K562 (cell line): ENCODE measurements around the gene FOXP4. TPM values are rescaled to one million over a fixed set of nuclear protein-coding genes. Genes with fewer than 3 reads are reported as not detected.

Source experiments
- BACH1 ChIP-seq: fragments of 200-800 bp; sonication (Bioruptor generic); IDR thresholded peaks from 2 replicates; pipeline ENCODE4 v1.6.1; 2016; ENCODE audit warnings: missing genetic modification characterization, missing compliant biosample characterization
- CBX3 ChIP-seq, 2 experiments: IDR thresholded peaks; 1 replicate in 1 of 2; 2 replicates in 1 of 2; pipeline ENCODE4 v1.6.1; 2012; ENCODE audit warnings: inconsistent platforms in 2 of 2, low read length in 2 of 2, borderline replicate concordance in 1 of 2, control low read depth in 1 of 2
- CSDE1 ChIP-seq, 2 experiments: fragments of 450-650 bp; IDR thresholded peaks; 2 replicates each; pipeline ENCODE4 v1.6.1; 2016; ENCODE audit warnings: mild to moderate bottlenecking in 1 of 2
- JUND ChIP-seq, 2 experiments: IDR thresholded peaks; 2 replicates in 1 of 2; 3 replicates in 1 of 2; pipeline ENCODE4 v1.6.1; 2011; ENCODE audit warnings: borderline replicate concordance in 2 of 2, low read depth in 2 of 2, low read length in 2 of 2, improper control_type of control experiment in 1 of 2, missing biosample characterization in 1 of 2, missing genetic modification characterization in 1 of 2, missing genetic modification reagents in 1 of 2
- KDM1A ChIP-seq, 2 experiments: fragments of 450-650 bp; IDR thresholded peaks; 2 replicates each; pipeline ENCODE4 v1.6.1; 2016; ENCODE audit warnings: mild to moderate bottlenecking in 2 of 2
- MLX ChIP-seq, 2 experiments: fragments of 450-650 bp in 1 of 2; sonication (generic) in 1 of 2; formaldehyde crosslinking; conservative IDR thresholded peaks; 2 replicates each; pipeline versions ENCODE4 v1.4.0 to v1.8.1; 2020 to 2022; ENCODE audit warnings: mild to moderate bottlenecking in 1 of 2, missing genetic modification reagents in 1 of 2
- NFE2 ChIP-seq: IDR thresholded peaks from 2 replicates; pipeline ENCODE4 v1.6.1; 2014; ENCODE audit warnings: antibody characterized with exemption, low read depth
- SIN3B ChIP-seq: fragments of 450-650 bp; IDR thresholded peaks from 2 replicates; pipeline ENCODE4 v1.6.1; 2017; ENCODE audit warnings: low read depth, mild to moderate bottlenecking, moderate library complexity
- TAF9B ChIP-seq: fragments of 450-650 bp; IDR thresholded peaks from 2 replicates; pipeline ENCODE4 v1.6.1; 2018; ENCODE audit warnings: mild to moderate bottlenecking; ENCODE audit not compliant: partially characterized antibody
- TCF7L2 ChIP-seq: fragments of 150-350 bp; IDR thresholded peaks from 2 replicates; pipeline ENCODE4 v1.6.1; 2016; ENCODE audit warnings: low read depth, mild to moderate bottlenecking, low read length, moderate library complexity
- YY1 ChIP-seq, 3 experiments: IDR thresholded peaks; 2 replicates each; pipeline ENCODE4 v1.6.1; 2011; ENCODE audit warnings: low read length in 2 of 3, mild to moderate bottlenecking in 2 of 3, moderate library complexity in 2 of 3, borderline replicate concordance in 1 of 3, control low read depth in 1 of 3, low read depth in 1 of 3; ENCODE audit not compliant: insufficient read depth in 3 of 3, insufficient replicate concordance in 2 of 3, control insufficient read depth in 1 of 3, insufficient read length in 1 of 3; ENCODE audit errors: extremely low read depth in 1 of 3
- ZFP36 ChIP-seq: fragments of 150-350 bp; IDR thresholded peaks from 2 replicates; pipeline ENCODE4 v1.6.1; 2018; ENCODE audit warnings: low read length, low read depth; ENCODE audit not compliant: partially characterized antibody
- ZNF311 ChIP-seq: fragments of 250-450 bp; sonication (Bioruptor Pico); IDR thresholded peaks from 2 replicates; pipeline ENCODE4 v1.4.0; 2020; ENCODE audit warnings: mild to moderate bottlenecking, moderate library complexity
- ZNF444 ChIP-seq: fragments of 250-450 bp; sonication (Bioruptor Pico); IDR thresholded peaks from 2 replicates; pipeline ENCODE4 v1.4.0; 2020; ENCODE audit warnings: mild to moderate bottlenecking, moderate library complexity
- ZNF583 ChIP-seq: fragments of 250-450 bp; sonication (Bioruptor Pico); IDR thresholded peaks from 2 replicates; pipeline ENCODE4 v1.4.0; 2020
- ZNF699 ChIP-seq: fragments of 250-450 bp; sonication (Bioruptor Pico); IDR thresholded peaks from 2 replicates; pipeline ENCODE4 v1.8.0; 2021; ENCODE audit warnings: mild to moderate bottlenecking, moderate library complexity; ENCODE audit not compliant: insufficient replicate concordance
- polyA plus RNA-seq, 8 experiments: library from polyadenylated mRNA; depleted of rRNA in 4 of 8; stranded (reverse) in 5 of 8; unstranded in 3 of 8; fragments of >200 nt; fragmentation: Nextera tagmentation in 2 of 8; fragmentation: Illumina TruSeq in 1 of 8; extraction: Ambion mirVana in 2 of 8; extraction: Trizol in 1 of 8; gene quantifications; 2 replicates each; pipeline versions ENCODE4 v1.2.1 to v1.2.3, GENCODE V29; 2011 to 2014; ENCODE audit warnings: inconsistent platforms in 1 of 8, missing spikeins in 1 of 8
- total RNA-seq, 7 experiments: library from RNA; depleted of rRNA in 6 of 7; stranded (reverse); fragments of >200 nt in 6 of 7; fragmentation: Illumina TruSeq in 2 of 7; extraction: Trizol in 2 of 7; gene quantifications; 2 replicates each; pipeline versions ENCODE4 v1.2.1 to v1.2.3, GENCODE V29; 2011 to 2021; ENCODE audit warnings: low replicate concordance in 1 of 7
- TF ChIP-seq, protein P1 (sequence below): fragments of 250-450 bp; sonication (Bioruptor Pico); IDR thresholded peaks from 2 replicates; pipeline ENCODE4 v1.5.0; 2022; ENCODE audit warnings: mild to moderate bottlenecking
- TF ChIP-seq, protein P2 (sequence below): fragments of 450-650 bp; formaldehyde crosslinking; IDR thresholded peaks from 2 replicates; pipeline ENCODE4 v1.4.0; 2020; ENCODE audit warnings: mild to moderate bottlenecking, moderate library complexity
- TF ChIP-seq, protein P3 (sequence below): fragments of 150-350 bp; conservative IDR thresholded peaks from 2 replicates; pipeline ENCODE4 v1.6.1; 2014; ENCODE audit warnings: low read length

The FOXP4 gene
- total and polyA plus RNA-seq, 9 of the 15 experiments (the other 6 are each of a cell fraction or from before 2014, with no cell fraction given): 0.11 to 29.4 (median 2.3) TPM

GRCh38 chr6:41536795-41537758 is 9.1 kb upstream of the FOXP4 start (continued):
- TF ChIP-seq KDM1A (IDR thresholded peaks at IDR 0.05) (no peak), ZNF444 (CRISPR knock-in tag) (no peak), JUND (IDR thresholded peaks at IDR 0.05; ENCODE audit: borderline replicate concordance, low read depth, low read length) (no peak), JUND (tag; IDR thresholded peaks at IDR 0.05; ENCODE audit: borderline replicate concordance, low read depth, low read length) (peak; percentile 29; the same call in 1 of the 3 replicates), ZNF699 (no peak), ZNF311 (CRISPR knock-in tag) (no peak), CBX3 (IDR thresholded peaks at IDR 0.05; ENCODE audit: borderline replicate concordance in 1 of 2, low read length in 2 of 2) (no peak), MLX (CRISPR knock-in tag; conservative IDR thresholded peaks at IDR 0.05) (no peak), NFE2 (no peak), CSDE1 (IDR thresholded peaks at IDR 0.05) (no peak), TAF9B (no peak), BACH1 (tag) (no peak), TCF7L2 (no peak), ZFP36 (no peak), SIN3B (no peak), YY1 (IDR thresholded peaks at IDR 0.05; ENCODE audit: borderline replicate concordance in 1 of 3, control insufficient read depth in 1 of 3, extremely low read depth in 1 of 3, insufficient read depth in 3 of 3, insufficient read length in 1 of 3, insufficient replicate concordance in 2 of 3, low read depth in 1 of 3, low read length in 2 of 3) (no peak), ZNF583 (no peak)
- TF ChIP-seq, protein P1, sequence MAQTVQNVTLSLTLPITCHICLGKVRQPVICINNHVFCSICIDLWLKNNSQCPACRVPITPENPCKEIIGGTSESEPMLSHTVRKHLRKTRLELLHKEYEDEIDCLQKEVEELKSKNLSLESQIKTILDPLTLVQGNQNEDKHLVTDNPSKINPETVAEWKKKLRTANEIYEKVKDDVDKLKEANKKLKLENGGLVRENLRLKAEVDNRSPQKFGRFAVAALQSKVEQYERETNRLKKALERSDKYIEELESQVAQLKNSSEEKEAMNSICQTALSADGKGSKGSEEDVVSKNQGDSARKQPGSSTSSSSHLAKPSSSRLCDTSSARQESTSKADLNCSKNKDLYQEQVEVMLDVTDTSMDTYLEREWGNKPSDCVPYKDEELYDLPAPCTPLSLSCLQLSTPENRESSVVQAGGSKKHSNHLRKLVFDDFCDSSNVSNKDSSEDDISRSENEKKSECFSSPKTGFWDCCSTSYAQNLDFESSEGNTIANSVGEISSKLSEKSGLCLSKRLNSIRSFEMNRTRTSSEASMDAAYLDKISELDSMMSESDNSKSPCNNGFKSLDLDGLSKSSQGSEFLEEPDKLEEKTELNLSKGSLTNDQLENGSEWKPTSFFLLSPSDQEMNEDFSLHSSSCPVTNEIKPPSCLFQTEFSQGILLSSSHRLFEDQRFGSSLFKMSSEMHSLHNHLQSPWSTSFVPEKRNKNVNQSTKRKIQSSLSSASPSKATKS (CRISPR knock-in tag): no peak
- TF ChIP-seq, protein P2, sequence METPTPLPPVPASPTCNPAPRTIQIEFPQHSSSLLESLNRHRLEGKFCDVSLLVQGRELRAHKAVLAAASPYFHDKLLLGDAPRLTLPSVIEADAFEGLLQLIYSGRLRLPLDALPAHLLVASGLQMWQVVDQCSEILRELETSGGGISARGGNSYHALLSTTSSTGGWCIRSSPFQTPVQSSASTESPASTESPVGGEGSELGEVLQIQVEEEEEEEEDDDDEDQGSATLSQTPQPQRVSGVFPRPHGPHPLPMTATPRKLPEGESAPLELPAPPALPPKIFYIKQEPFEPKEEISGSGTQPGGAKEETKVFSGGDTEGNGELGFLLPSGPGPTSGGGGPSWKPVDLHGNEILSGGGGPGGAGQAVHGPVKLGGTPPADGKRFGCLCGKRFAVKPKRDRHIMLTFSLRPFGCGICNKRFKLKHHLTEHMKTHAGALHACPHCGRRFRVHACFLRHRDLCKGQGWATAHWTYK (CRISPR knock-in tag): no peak
- TF ChIP-seq, protein P3, sequence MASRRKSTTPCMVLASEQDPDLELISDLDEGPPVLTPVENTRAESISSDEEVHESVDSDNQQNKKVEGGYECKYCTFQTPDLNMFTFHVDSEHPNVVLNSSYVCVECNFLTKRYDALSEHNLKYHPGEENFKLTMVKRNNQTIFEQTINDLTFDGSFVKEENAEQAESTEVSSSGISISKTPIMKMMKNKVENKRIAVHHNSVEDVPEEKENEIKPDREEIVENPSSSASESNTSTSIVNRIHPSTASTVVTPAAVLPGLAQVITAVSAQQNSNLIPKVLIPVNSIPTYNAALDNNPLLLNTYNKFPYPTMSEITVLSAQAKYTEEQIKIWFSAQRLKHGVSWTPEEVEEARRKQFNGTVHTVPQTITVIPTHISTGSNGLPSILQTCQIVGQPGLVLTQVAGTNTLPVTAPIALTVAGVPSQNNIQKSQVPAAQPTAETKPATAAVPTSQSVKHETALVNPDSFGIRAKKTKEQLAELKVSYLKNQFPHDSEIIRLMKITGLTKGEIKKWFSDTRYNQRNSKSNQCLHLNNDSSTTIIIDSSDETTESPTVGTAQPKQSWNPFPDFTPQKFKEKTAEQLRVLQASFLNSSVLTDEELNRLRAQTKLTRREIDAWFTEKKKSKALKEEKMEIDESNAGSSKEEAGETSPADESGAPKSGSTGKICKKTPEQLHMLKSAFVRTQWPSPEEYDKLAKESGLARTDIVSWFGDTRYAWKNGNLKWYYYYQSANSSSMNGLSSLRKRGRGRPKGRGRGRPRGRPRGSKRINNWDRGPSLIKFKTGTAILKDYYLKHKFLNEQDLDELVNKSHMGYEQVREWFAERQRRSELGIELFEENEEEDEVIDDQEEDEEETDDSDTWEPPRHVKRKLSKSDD: no peak
